ENCODE data around the gene HDLBP. TPM values are rescaled to one million over a fixed set of nuclear protein-coding genes. Genes with fewer than 3 reads are reported as not detected.

HDLBP gene
- polyA plus RNA-seq, 1 experiment: 707 TPM

GRCh38 chr2:241334813-241335212, 19.3 kb upstream of the HDLBP start:
- H3K27ac ChIP-seq (ENCODE audit: low read depth, low read length): no peak overlapping the region
- no peak for TF ChIP-seq CTCF (IDR thresholded peaks at IDR 0.05; ENCODE audit: low read depth, low read length)
- H3K4me3 ChIP-seq (ENCODE audit: low read depth, low read length): no peak overlapping the region
- POLR2A ChIA-PET: no interaction called here
- CTCF ChIA-PET: no interaction called here
- no peaks in the 10 kb centered on the region for H3K27me3 ChIP-seq (ENCODE audit: control insufficient read depth, insufficient read depth, low read length)
- H3K9me3 ChIP-seq (ENCODE audit: control insufficient read depth, insufficient read depth, low read length): no peaks in the 10 kb centered on the region
- no peak for DNase-seq (ENCODE audit: low read depth, low spot score)

GRCh38 chr2:241330616-241330981, 15.1 kb upstream of the HDLBP start:
- Histone ChIP-seq H3K9me3 (ENCODE audit: control insufficient read depth, insufficient read depth, low read length) (no peaks in the 10 kb centered on the region), H3K27ac (ENCODE audit: low read depth, low read length) (no peak overlapping the region), H3K27me3 (ENCODE audit: control insufficient read depth, insufficient read depth, low read length) (no peaks in the 10 kb centered on the region), H3K4me3 (ENCODE audit: low read depth, low read length) (no peak overlapping the region)
- POLR2A ChIA-PET: no interaction called here
- TF ChIP-seq CTCF (IDR thresholded peaks at IDR 0.05; ENCODE audit: low read depth, low read length): no peak
- no peak for DNase-seq (ENCODE audit: low read depth, low spot score)
- CTCF ChIA-PET: no interaction called here

- no peak overlapping the region for H3K4me3 ChIP-seq (ENCODE audit: low read depth, low read length)
- no peak overlapping the region for H3K27ac ChIP-seq (ENCODE audit: low read depth, low read length)
- no peak for TF ChIP-seq CTCF (IDR thresholded peaks at IDR 0.05; ENCODE audit: low read depth, low read length)
- POLR2A ChIA-PET: no interaction called here
- H3K27me3 ChIP-seq (ENCODE audit: control insufficient read depth, insufficient read depth, low read length): no peaks in the 10 kb centered on the region
- DNase-seq (ENCODE audit: low read depth, low spot score): no peak
- H3K9me3 ChIP-seq (ENCODE audit: control insufficient read depth, insufficient read depth, low read length): no peaks in the 10 kb centered on the region
- CTCF ChIA-PET: no interaction called here
These were observed 14.5 kb upstream of the HDLBP start for GRCh38 chr2:241329669-241330615.

GRCh38 chr2:241325257-241325656, 9.8 kb upstream of the HDLBP start:
- CTCF ChIA-PET: no interaction called here
- no peak overlapping the region for H3K4me3 ChIP-seq (ENCODE audit: low read depth, low read length)
- no peaks in the 10 kb centered on the region for H3K27me3 ChIP-seq (ENCODE audit: control insufficient read depth, insufficient read depth, low read length)
- no peak for TF ChIP-seq CTCF (IDR thresholded peaks at IDR 0.05; ENCODE audit: low read depth, low read length)
- H3K9me3 ChIP-seq (ENCODE audit: control insufficient read depth, insufficient read depth, low read length): no peaks in the 10 kb centered on the region
- no peak overlapping the region for H3K27ac ChIP-seq (ENCODE audit: low read depth, low read length)
- POLR2A ChIA-PET: interaction anchor here (2.1 kb wide), 1 partner anchor 10 kb away, joined by 5 read pairs; the partner anchor contains the start of gene HDLBP
- DNase-seq (ENCODE audit: low read depth, low spot score): no peak

- Histone ChIP-seq H3K27me3 (ENCODE audit: control insufficient read depth, insufficient read depth, low read length) (no peaks in the 10 kb centered on the region), H3K27ac (ENCODE audit: low read depth, low read length) (no peak overlapping the region), H3K4me3 (ENCODE audit: low read depth, low read length) (no peak overlapping the region), H3K9me3 (ENCODE audit: control insufficient read depth, insufficient read depth, low read length) (no peaks in the 10 kb centered on the region)
- ChIA-PET CTCF (no interaction called here), POLR2A (interaction anchor here (2.1 kb wide), 1 partner anchor 10 kb away, joined by 5 read pairs; the partner anchor contains the start of gene HDLBP)
- TF ChIP-seq CTCF (IDR thresholded peaks at IDR 0.05; ENCODE audit: low read depth, low read length): no peak
- DNase-seq (ENCODE audit: low read depth, low spot score): no peak
These were observed 9.3 kb upstream of the HDLBP start for GRCh38 chr2:241324775-241325174.

Measured in AG04450 (cell line).